IPS-NIHi11 (cell line): ENCODE data around the gene EIF4A2.
"Not testable (repeated sequence)": the region's sequence is repeated elsewhere in the genome, so short reads cannot be mapped to it uniquely, and the experiment has no call there.

Experiments
- DNase-seq: peaks from one replicate; pipeline ENCODE4 v3.0.0; 2012; ENCODE audit warnings: mixed read lengths, low spot score

EIF4A2 gene

GRCh38 chr3:186821429-186822387 lies 38.3 kb downstream of the EIF4A2 start:
- DNase-seq: peak; percentile 40

- not testable (repeated sequence) for DNase-seq
These were observed 39.0 kb downstream of the EIF4A2 start for GRCh38 chr3:186822388-186822759.

GRCh38 chr3:186823386-186823785 lies 40.0 kb downstream of the EIF4A2 start:
- no peak for DNase-seq

- DNase-seq: no peak
These were observed 41.2 kb downstream of the EIF4A2 start for GRCh38 chr3:186824430-186825139.

- peak; percentile 56 for DNase-seq
These were observed 42.0 kb downstream of the EIF4A2 start for GRCh38 chr3:186825294-186825821.

- no peak for DNase-seq
These were observed 42.6 kb downstream of the EIF4A2 start for GRCh38 chr3:186825872-186826409.

GRCh38 chr3:186826410-186826975 lies 43.1 kb downstream of the EIF4A2 start:
- DNase-seq: no peak

GRCh38 chr3:186826976-186827857 lies 43.8 kb downstream of the EIF4A2 start:
- peak; percentile 100 for DNase-seq

- DNase-seq: no peak
These were observed 45.0 kb downstream of the EIF4A2 start for GRCh38 chr3:186828340-186828739.

GRCh38 chr3:186831798-186832197 lies 48.4 kb downstream of the EIF4A2 start:
- DNase-seq: no peak

GRCh38 chr3:186832276-186832675 lies 48.9 kb downstream of the EIF4A2 start:
- DNase-seq: no peak
